H1 (cell line): ENCODE results near the gene HLA-DPA1.

Experiments used
- CBX8 ChIP-seq: fragments of 300-800, 300-1000 bp; sonication (generic); IDR thresholded peaks from 2 replicates; pipeline ENCODE4 v1.7.1; 2016; ENCODE audit warnings: low read depth, low read length, borderline replicate concordance
- EZH2 ChIP-seq: fragments of 200-600 bp; sonication (generic); IDR thresholded peaks from 2 replicates; pipeline ENCODE4 v1.7.1; 2012; ENCODE audit warnings: low read depth, mild to moderate bottlenecking, moderate library complexity, low read length, inconsistent platforms; ENCODE audit not compliant: severe bottlenecking
- GABPA ChIP-seq: IDR thresholded peaks from 2 replicates; pipeline ENCODE4 v1.6.1; 2011; ENCODE audit warnings: mild to moderate bottlenecking, low read length, moderate library complexity, borderline replicate concordance; ENCODE audit not compliant: insufficient read depth
- JUN ChIP-seq: IDR thresholded peaks from 2 replicates; pipeline ENCODE4 v1.6.1; 2011; ENCODE audit warnings: low read depth, mild to moderate bottlenecking, improper control_type of control experiment, low read length
- JUND ChIP-seq: IDR thresholded peaks from 2 replicates; pipeline ENCODE4 v1.6.1; 2011; ENCODE audit warnings: mild to moderate bottlenecking, improper control_type of control experiment, low read length
- POLR2AphosphoS5 ChIP-seq: IDR thresholded peaks from 2 replicates; pipeline ENCODE4 v1.6.1; 2011; ENCODE audit warnings: low read depth, low read length
- RFX5 ChIP-seq: IDR thresholded peaks from 2 replicates; pipeline ENCODE4 v1.6.1; 2011; ENCODE audit warnings: low read depth, low read length, improper control_type of control experiment, borderline replicate concordance
- SP1 ChIP-seq: IDR thresholded peaks from 2 replicates; pipeline ENCODE4 v1.6.1; 2011; ENCODE audit warnings: low read depth, low read length
- SRF ChIP-seq: IDR thresholded peaks from 2 replicates; pipeline ENCODE4 v1.6.1; 2011; ENCODE audit warnings: mild to moderate bottlenecking, low read depth, low read length, moderate library complexity
- TF ChIP-seq, protein P1 (sequence below), 3 experiments: IDR thresholded peaks; 1 replicate in 2 of 3; 2 replicates in 1 of 3; pipeline versions ENCODE4 v1.5.1 to v1.6.1; 2011; ENCODE audit warnings: low read length in 3 of 3, mild to moderate bottlenecking in 3 of 3, inconsistent platforms in 2 of 3, low read depth in 1 of 3, moderate library complexity in 1 of 3; ENCODE audit not compliant: insufficient read depth in 1 of 3; ENCODE audit errors: control extremely low read depth in 1 of 3
- TF ChIP-seq, protein P2 (sequence below): IDR thresholded peaks from 2 replicates; pipeline ENCODE4 v1.6.1; 2011; ENCODE audit warnings: low read length, improper control_type of control experiment

DNA sequence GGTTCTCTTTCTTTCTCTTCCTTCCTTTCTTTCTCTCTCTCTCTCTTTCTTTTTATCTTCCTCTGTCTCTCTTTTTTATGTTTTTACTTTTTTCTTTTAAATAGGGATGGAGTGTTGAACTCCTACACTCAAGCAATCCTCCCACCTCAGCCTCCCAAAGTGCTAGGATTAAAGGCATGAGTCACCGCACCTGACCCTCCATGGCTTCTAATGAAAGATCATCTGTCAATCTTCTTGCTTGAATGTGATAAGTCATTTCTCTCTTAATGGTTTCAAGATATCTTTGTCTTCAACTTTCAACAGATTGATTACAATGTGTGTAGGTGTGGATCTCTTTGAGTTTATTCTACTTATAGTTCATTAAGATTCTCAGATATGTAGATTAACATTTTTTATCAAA, 38.9 kb downstream of the HLA-DPA1 start:
- no peak for TF ChIP-seq EZH2
- TF ChIP-seq, protein P1, sequence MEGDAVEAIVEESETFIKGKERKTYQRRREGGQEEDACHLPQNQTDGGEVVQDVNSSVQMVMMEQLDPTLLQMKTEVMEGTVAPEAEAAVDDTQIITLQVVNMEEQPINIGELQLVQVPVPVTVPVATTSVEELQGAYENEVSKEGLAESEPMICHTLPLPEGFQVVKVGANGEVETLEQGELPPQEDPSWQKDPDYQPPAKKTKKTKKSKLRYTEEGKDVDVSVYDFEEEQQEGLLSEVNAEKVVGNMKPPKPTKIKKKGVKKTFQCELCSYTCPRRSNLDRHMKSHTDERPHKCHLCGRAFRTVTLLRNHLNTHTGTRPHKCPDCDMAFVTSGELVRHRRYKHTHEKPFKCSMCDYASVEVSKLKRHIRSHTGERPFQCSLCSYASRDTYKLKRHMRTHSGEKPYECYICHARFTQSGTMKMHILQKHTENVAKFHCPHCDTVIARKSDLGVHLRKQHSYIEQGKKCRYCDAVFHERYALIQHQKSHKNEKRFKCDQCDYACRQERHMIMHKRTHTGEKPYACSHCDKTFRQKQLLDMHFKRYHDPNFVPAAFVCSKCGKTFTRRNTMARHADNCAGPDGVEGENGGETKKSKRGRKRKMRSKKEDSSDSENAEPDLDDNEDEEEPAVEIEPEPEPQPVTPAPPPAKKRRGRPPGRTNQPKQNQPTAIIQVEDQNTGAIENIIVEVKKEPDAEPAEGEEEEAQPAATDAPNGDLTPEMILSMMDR (IDR thresholded peaks at IDR 0.05; ENCODE audit: control extremely low read depth in 1 of 3, insufficient read depth in 1 of 3, low read depth in 1 of 3, low read length in 3 of 3), result no peak
- no peak for TF ChIP-seq SP1
- no peak for TF ChIP-seq POLR2AphosphoS5
- no peak for TF ChIP-seq CBX8
- no peak for TF ChIP-seq JUND
- TF ChIP-seq, protein P2, sequence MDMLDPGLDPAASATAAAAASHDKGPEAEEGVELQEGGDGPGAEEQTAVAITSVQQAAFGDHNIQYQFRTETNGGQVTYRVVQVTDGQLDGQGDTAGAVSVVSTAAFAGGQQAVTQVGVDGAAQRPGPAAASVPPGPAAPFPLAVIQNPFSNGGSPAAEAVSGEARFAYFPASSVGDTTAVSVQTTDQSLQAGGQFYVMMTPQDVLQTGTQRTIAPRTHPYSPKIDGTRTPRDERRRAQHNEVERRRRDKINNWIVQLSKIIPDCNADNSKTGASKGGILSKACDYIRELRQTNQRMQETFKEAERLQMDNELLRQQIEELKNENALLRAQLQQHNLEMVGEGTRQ, result no peak
- no peak for TF ChIP-seq RFX5
- TF ChIP-seq GABPA, result no peak
- TF ChIP-seq JUN, result no peak
- no peak for TF ChIP-seq SRF
